ENCODE measurements around the gene ALMS1. TPM values are rescaled to one million over a fixed set of nuclear protein-coding genes. Genes with fewer than 3 reads are reported as not detected.

The ALMS1 gene
- total RNA-seq, 2 donors from 2014 or later: 11.7 to 16.6 TPM

- H3K9me3 ChIP-seq: no peaks in the 10 kb centered on the region
- H3K36me3 ChIP-seq: no peaks in the 10 kb centered on the region
- H3K27me3 ChIP-seq: no peaks in the 10 kb centered on the region
- TF ChIP-seq, protein P1, sequence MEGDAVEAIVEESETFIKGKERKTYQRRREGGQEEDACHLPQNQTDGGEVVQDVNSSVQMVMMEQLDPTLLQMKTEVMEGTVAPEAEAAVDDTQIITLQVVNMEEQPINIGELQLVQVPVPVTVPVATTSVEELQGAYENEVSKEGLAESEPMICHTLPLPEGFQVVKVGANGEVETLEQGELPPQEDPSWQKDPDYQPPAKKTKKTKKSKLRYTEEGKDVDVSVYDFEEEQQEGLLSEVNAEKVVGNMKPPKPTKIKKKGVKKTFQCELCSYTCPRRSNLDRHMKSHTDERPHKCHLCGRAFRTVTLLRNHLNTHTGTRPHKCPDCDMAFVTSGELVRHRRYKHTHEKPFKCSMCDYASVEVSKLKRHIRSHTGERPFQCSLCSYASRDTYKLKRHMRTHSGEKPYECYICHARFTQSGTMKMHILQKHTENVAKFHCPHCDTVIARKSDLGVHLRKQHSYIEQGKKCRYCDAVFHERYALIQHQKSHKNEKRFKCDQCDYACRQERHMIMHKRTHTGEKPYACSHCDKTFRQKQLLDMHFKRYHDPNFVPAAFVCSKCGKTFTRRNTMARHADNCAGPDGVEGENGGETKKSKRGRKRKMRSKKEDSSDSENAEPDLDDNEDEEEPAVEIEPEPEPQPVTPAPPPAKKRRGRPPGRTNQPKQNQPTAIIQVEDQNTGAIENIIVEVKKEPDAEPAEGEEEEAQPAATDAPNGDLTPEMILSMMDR (IDR thresholded peaks at IDR 0.05): no peak
- no peak overlapping the region for H3K9ac ChIP-seq (ENCODE audit: low read depth in 2 of 2, low read length in 2 of 2)
- DNase-seq: no peak
- H3K4me1 ChIP-seq: no peaks in the 10 kb centered on the region
- H3K27ac ChIP-seq: no peak overlapping the region
- intact Hi-C loops (cut with DNase I): no loop called here
- no peak overlapping the region for H3K4me3 ChIP-seq
These were observed 175.8 kb downstream of the ALMS1 start for GRCh38 chr2:73561422-73561821.

DNA sequence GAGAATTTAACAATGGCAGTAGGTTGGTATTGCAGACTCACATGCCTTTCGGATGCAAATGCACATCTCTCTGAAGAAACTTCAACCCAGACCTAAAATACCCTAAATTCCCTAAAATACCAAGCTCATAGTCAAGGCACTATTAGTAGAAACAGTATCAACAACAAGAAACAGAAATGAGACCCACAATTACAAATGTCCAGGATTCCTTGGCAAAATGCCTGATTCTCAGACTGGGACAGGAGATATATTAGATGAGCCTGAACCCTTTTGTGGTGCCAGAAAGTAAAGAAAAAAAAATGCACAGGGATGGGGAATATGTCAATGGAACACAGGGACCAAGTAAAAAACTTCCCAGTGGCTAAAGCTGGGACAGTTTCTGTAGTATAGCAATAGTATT lies 179.3 kb downstream of the ALMS1 start:
- Histone ChIP-seq H3K27me3 (no peaks in the 10 kb centered on the region), H3K9me3 (no peaks in the 10 kb centered on the region), H3K4me1 (no peaks in the 10 kb centered on the region), H3K4me3 (no peak overlapping the region), H3K36me3 (no peaks in the 10 kb centered on the region), H3K9ac (ENCODE audit: low read depth in 2 of 2, low read length in 2 of 2) (no peak overlapping the region), H3K27ac (no peak overlapping the region)
- TF ChIP-seq, protein P1 (IDR thresholded peaks at IDR 0.05): no peak
- intact Hi-C loops (cut with DNase I): no loop called here
- DNase-seq: no peak

GRCh38 chr2:73566288-73566878 lies 180.7 kb downstream of the ALMS1 start:
- Histone ChIP-seq H3K27ac (no peak overlapping the region), H3K4me3 (no peak overlapping the region), H3K4me1 (no peaks in the 10 kb centered on the region), H3K9me3 (no peaks in the 10 kb centered on the region), H3K9ac (ENCODE audit: low read depth in 2 of 2, low read length in 2 of 2) (no peak overlapping the region), H3K36me3 (no peaks in the 10 kb centered on the region), H3K27me3 (no peaks in the 10 kb centered on the region)
- TF ChIP-seq, protein P1 (IDR thresholded peaks at IDR 0.05): no peak
- intact Hi-C loops (cut with DNase I): no loop called here
- no peak for DNase-seq

GRCh38 chr2:73575261-73575660 lies 189.6 kb downstream of the ALMS1 start:
- H3K4me3 ChIP-seq: no peak overlapping the region
- intact Hi-C loops (cut with DNase I): no loop called here
- DNase-seq: no peak
- H3K4me1 ChIP-seq: no peaks in the 10 kb centered on the region
- no peak overlapping the region for H3K9ac ChIP-seq (ENCODE audit: low read depth in 2 of 2, low read length in 2 of 2)
- TF ChIP-seq, protein P1 (IDR thresholded peaks at IDR 0.05): no peak
- H3K27ac ChIP-seq: no peak overlapping the region
- no peaks in the 10 kb centered on the region for H3K36me3 ChIP-seq
- H3K9me3 ChIP-seq: no peaks in the 10 kb centered on the region
- H3K27me3 ChIP-seq: no peaks in the 10 kb centered on the region

DNA sequence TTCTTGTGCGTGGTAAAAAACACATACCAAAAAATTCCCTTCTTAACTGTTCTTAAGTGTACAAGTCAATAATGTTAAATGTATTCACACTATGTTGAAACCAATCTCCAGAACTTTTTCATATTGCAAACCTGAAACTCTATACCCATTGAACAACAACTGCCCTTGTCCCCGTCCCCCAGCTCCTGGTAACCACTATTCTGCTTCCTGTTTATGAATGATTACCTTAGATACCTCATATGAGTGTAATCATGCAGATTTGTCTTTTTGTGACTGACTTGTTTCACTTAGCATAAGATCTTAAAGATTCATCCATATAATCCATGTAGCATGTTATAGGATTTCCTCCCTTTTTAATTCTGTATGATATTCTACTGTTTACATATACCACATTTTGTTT lies 196.7 kb downstream of the ALMS1 start:
- no peaks in the 10 kb centered on the region for H3K9me3 ChIP-seq
- no peaks in the 10 kb centered on the region for H3K4me1 ChIP-seq
- intact Hi-C loops (cut with DNase I): no loop called here
- no peak overlapping the region for H3K9ac ChIP-seq (ENCODE audit: low read depth in 2 of 2, low read length in 2 of 2)
- no peak overlapping the region for H3K4me3 ChIP-seq
- TF ChIP-seq, protein P1 (IDR thresholded peaks at IDR 0.05): no peak
- no peak for DNase-seq
- H3K27ac ChIP-seq: no peak overlapping the region
- H3K27me3 ChIP-seq: no peaks in the 10 kb centered on the region
- no peaks in the 10 kb centered on the region for H3K36me3 ChIP-seq
